COR-L47 (cell line): ENCODE measurements around the gene RPP14.
"Not testable (repeated sequence)": the region's sequence is repeated elsewhere in the genome, so short reads cannot be mapped to it uniquely, and the experiment has no call there.

Experiments
- DNase-seq: peaks from one replicate; lab custom pipeline; 2025; lab: John Stamatoyannopoulos, UW

The RPP14 gene

GRCh38 chr3:58332575-58333188, 26.6 kb downstream of the RPP14 start, which contains the start of gene PXK:
PXK (plus strand) TSS chr3:58332892; CDS start chr3:58332989, 97 bp downstream.
- DNase-seq: peak; percentile 41

- DNase-seq: no peak
Measured at GRCh38 chr3:58333206-58334012, 27.4 kb downstream of the RPP14 start.

- no peak for DNase-seq
Measured at GRCh38 chr3:58334013-58334321, 27.9 kb downstream of the RPP14 start.

- DNase-seq: no peak
Measured at GRCh38 chr3:58334506-58334884, 28.4 kb downstream of the RPP14 start.

- no peak for DNase-seq
Measured at GRCh38 chr3:58335652-58335947, 29.6 kb downstream of the RPP14 start.

GRCh38 chr3:58336135-58336882, 30.3 kb downstream of the RPP14 start:
- DNase-seq: no peak

- DNase-seq: no peak
Measured at GRCh38 chr3:58337190-58337589, 31.1 kb downstream of the RPP14 start.

GRCh38 chr3:58339146-58339545, 33.1 kb downstream of the RPP14 start:
- DNase-seq: not testable (repeated sequence)

GRCh38 chr3:58340594-58341244, 34.7 kb downstream of the RPP14 start:
- DNase-seq: no peak

GRCh38 chr3:58341376-58341775, 35.3 kb downstream of the RPP14 start:
- DNase-seq: no peak

- no peak for DNase-seq
Measured at GRCh38 chr3:58342676-58343075, 36.6 kb downstream of the RPP14 start.

GRCh38 chr3:58345457-58345856, 39.4 kb downstream of the RPP14 start:
- DNase-seq: no peak

- DNase-seq: no peak
Measured at GRCh38 chr3:58346368-58346767, 40.3 kb downstream of the RPP14 start.

GRCh38 chr3:58347984-58348383, 41.9 kb downstream of the RPP14 start:
- DNase-seq: no peak

GRCh38 chr3:58349792-58350626, 44.0 kb downstream of the RPP14 start:
- DNase-seq: no peak

GRCh38 chr3:58350627-58351013, 44.6 kb downstream of the RPP14 start:
- no peak for DNase-seq

GRCh38 chr3:58351920-58352319, 45.9 kb downstream of the RPP14 start:
- DNase-seq: peak; percentile 22

- DNase-seq: no peak
Measured at GRCh38 chr3:58352626-58353025, 46.6 kb downstream of the RPP14 start.

GRCh38 chr3:58353722-58354553, 47.9 kb downstream of the RPP14 start:
- no peak for DNase-seq

- no peak for DNase-seq
Measured at GRCh38 chr3:58355179-58355578, 49.1 kb downstream of the RPP14 start.

- DNase-seq: no peak
Measured at GRCh38 chr3:58356054-58356453, 50.0 kb downstream of the RPP14 start.
